Measurements from ENCODE around the gene COL4A1. TPM values are rescaled to one million over a fixed set of nuclear protein-coding genes. Genes with fewer than 3 reads are reported as not detected.

COL4A1 gene
- total RNA-seq, 1 donor from 2014 or later: 105 TPM

- no peak for TF ChIP-seq CTCF (IDR thresholded peaks at IDR 0.05)
- TF ChIP-seq EZH2phosphoT487 (IDR thresholded peaks at IDR 0.05): no peak
- no peak for TF ChIP-seq EZH2 (IDR thresholded peaks at IDR 0.05)
- H3K4me2 ChIP-seq: no peak overlapping the region
- no peak overlapping the region for H3K27ac ChIP-seq
Observed at GRCh38 chr13:110227864-110228643, 78.9 kb downstream of the COL4A1 start.

GRCh38 chr13:110227416-110227815 lies 79.5 kb downstream of the COL4A1 start:
- Mint-ChIP-seq H3K9me3 (no peaks in the 10 kb centered on the region), H3K27me3 (ENCODE audit: insufficient read depth, low read depth) (peaks cover 9% of the 10 kb centered on the region), H3K4me1 (peaks cover 22% of the 10 kb centered on the region), H3K36me3 (peaks cover 6% of the 10 kb centered on the region), H3K4me3 (no peak overlapping the region), H3K27ac (no peak overlapping the region)
- Histone ChIP-seq H3K36me3 (no peaks in the 10 kb centered on the region), H3K9me3 (ENCODE audit: low read depth) (no peaks in the 10 kb centered on the region), H3K9ac (no peak overlapping the region), H3F3A (ENCODE audit: low read depth) (no peaks in the 10 kb centered on the region), H4K20me1 (ENCODE audit: low read depth) (no peaks in the 10 kb centered on the region), H3K79me2 (ENCODE audit: low read depth) (no peaks in the 10 kb centered on the region), H3K27ac (no peak overlapping the region), H3K4me2 (no peak overlapping the region), H3K27me3 (no peaks in the 10 kb centered on the region), H3K4me1 (peaks cover 6% of the 10 kb centered on the region), H3K4me3 (no peak overlapping the region), H2AFZ (replicated peaks) (no peak overlapping the region)
- DNase-seq (ENCODE audit: low spot score): no peak
- TF ChIP-seq CTCF (IDR thresholded peaks at IDR 0.05) (no peak), EZH2phosphoT487 (IDR thresholded peaks at IDR 0.05) (no peak), EZH2 (IDR thresholded peaks at IDR 0.05) (no peak)

More at GRCh38 chr13:110227864-110228643, 78.9 kb downstream of the COL4A1 start:
- no peak overlapping the region for H2AFZ ChIP-seq (replicated peaks)
- Mint-ChIP-seq H3K9me3 (no peaks in the 10 kb centered on the region), H3K4me1 (peaks cover 22% of the 10 kb centered on the region), H3K27me3 (ENCODE audit: insufficient read depth, low read depth) (peaks cover 9% of the 10 kb centered on the region), H3K27ac (no peak overlapping the region), H3K36me3 (peaks cover 7% of the 10 kb centered on the region), H3K4me3 (no peak overlapping the region)
- H3K36me3 ChIP-seq: no peaks in the 10 kb centered on the region
- no peak overlapping the region for H3K9ac ChIP-seq
- H4K20me1 ChIP-seq (ENCODE audit: low read depth): no peaks in the 10 kb centered on the region
- H3K27me3 ChIP-seq: no peaks in the 10 kb centered on the region
- no peaks in the 10 kb centered on the region for H3K79me2 ChIP-seq (ENCODE audit: low read depth)
- H3K4me3 ChIP-seq: no peak overlapping the region
- H3K4me1 ChIP-seq: peaks cover 9% of the 10 kb centered on the region
- H3K9me3 ChIP-seq (ENCODE audit: low read depth): no peaks in the 10 kb centered on the region
- no peaks in the 10 kb centered on the region for H3F3A ChIP-seq (ENCODE audit: low read depth)
- no peak for DNase-seq (ENCODE audit: low spot score)

- no peak for DNase-seq (ENCODE audit: low spot score)
- Histone ChIP-seq H3K4me2 (no peak overlapping the region), H4K20me1 (ENCODE audit: low read depth) (no peaks in the 10 kb centered on the region), H2AFZ (replicated peaks) (no peak overlapping the region), H3F3A (ENCODE audit: low read depth) (no peaks in the 10 kb centered on the region), H3K4me3 (no peak overlapping the region), H3K9me3 (ENCODE audit: low read depth) (no peaks in the 10 kb centered on the region), H3K27me3 (no peaks in the 10 kb centered on the region), H3K27ac (no peak overlapping the region), H3K9ac (no peak overlapping the region), H3K36me3 (no peaks in the 10 kb centered on the region), H3K4me1 (no peaks in the 10 kb centered on the region), H3K79me2 (ENCODE audit: low read depth) (no peaks in the 10 kb centered on the region)
- peaks cover 22% of the 10 kb centered on the region for H3K4me1 Mint-ChIP-seq
- H3K27me3 Mint-ChIP-seq (ENCODE audit: insufficient read depth, low read depth): peaks cover 6% of the 10 kb centered on the region
- no peak overlapping the region for H3K27ac Mint-ChIP-seq
- no peaks in the 10 kb centered on the region for H3K9me3 Mint-ChIP-seq
- peaks cover 5% of the 10 kb centered on the region for H3K36me3 Mint-ChIP-seq
- no peak overlapping the region for H3K4me3 Mint-ChIP-seq
- TF ChIP-seq CTCF (IDR thresholded peaks at IDR 0.05) (no peak), EZH2phosphoT487 (IDR thresholded peaks at IDR 0.05) (no peak), EZH2 (IDR thresholded peaks at IDR 0.05) (no peak)
Observed at GRCh38 chr13:110225609-110226574, 81.1 kb downstream of the COL4A1 start.

Data from neural progenitor cell (in vitro differentiated cells).